D721Med (cell line): ENCODE data around the gene RBMX.

Experiments used
- DNase-seq: peaks from one replicate; pipeline ENCODE4 v3.0.0; 2011; ENCODE audit warnings: low spot score; ENCODE audit not compliant: insufficient read length
- FAIRE-seq: peaks from 2 replicates; lab custom pipeline; 2011; peaks lifted over from hg19 to GRCh38; lab: Jason Lieb, UNC
- CTCF ChIP-seq: IDR thresholded peaks from 2 replicates; pipeline ENCODE4 v1.5.1; 2012; ENCODE audit warnings: mild to moderate bottlenecking, control low read depth; ENCODE audit not compliant: insufficient read depth; ENCODE audit errors: missing control alignments

RBMX gene

GRCh38 chrX:136829413-136829812, 51.1 kb downstream of the RBMX start:
- no peak for DNase-seq
- FAIRE-seq: no peak
- TF ChIP-seq CTCF: no peak

DNA sequence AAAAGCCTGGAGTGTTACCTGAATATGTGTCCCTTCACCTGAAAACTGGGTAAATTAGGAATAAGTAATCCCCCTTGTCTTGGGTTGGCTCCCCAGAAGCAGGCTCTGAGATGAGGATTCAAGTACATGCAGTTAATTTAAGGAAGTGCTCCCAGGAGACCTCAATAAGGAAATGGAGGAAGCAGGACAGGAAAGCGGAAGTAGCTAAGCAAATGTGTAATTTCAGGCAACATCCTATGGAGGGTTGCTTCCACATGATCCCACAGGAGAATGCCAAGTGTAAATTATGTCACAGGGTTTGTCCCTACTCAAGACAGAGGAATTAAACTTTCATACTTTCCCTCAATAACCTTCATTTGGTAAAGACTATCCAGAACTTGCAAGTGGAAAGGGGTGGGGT, 51.7 kb downstream of the RBMX start:
- DNase-seq: no peak
- FAIRE-seq: no peak
- TF ChIP-seq CTCF: no peak

GRCh38 chrX:136827026-136827425, 53.5 kb downstream of the RBMX start:
- FAIRE-seq: no peak
- TF ChIP-seq CTCF: no peak
- DNase-seq: no peak

DNA sequence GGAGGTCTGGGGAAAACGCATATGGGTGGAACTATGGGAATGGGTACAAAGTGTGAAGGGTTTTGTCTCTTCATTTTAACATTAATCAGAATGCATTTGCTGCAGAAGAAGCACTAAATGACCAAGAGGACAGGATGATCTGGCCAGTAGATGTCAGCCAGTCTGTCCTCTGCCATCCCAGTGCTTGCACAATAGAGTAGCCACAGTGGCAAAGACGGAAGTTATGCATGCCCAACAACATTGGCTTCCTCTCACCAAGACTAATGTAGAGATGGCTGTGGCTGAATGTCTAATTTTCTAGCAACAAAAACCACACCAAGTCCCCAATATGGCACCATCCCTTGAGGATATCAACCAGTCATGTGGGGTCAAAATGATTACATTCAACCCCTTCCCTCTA, 54.8 kb downstream of the RBMX start:
- DNase-seq (no peak), FAIRE-seq (no peak)
- no peak for TF ChIP-seq CTCF
